Skeletal muscle satellite cell (primary cell): ENCODE data around the gene TENM4.

Experiments
- H3K27me3 ChIP-seq: 2 replicates; pipeline ENCODE4 v1.7.0; 2013; ENCODE audit warnings: low read length; ENCODE audit not compliant: control insufficient read depth, insufficient read depth
- H3K36me3 ChIP-seq: 2 replicates; pipeline ENCODE4 v1.7.0; 2013; ENCODE audit warnings: mild to moderate bottlenecking, control low read depth, low read length; ENCODE audit not compliant: insufficient read depth
- H3K4me1 ChIP-seq: 2 replicates; pipeline ENCODE4 v1.7.0; 2013; ENCODE audit warnings: low read length; ENCODE audit not compliant: control insufficient read depth, insufficient read depth
- H3K4me2 ChIP-seq: 2 replicates; pipeline ENCODE4 v1.7.0; 2013; ENCODE audit warnings: mild to moderate bottlenecking, low read length
- H3K4me3 ChIP-seq: 2 replicates; pipeline ENCODE4 v1.7.0; 2013; ENCODE audit warnings: low read length
- H3K9ac ChIP-seq: 2 replicates; pipeline ENCODE4 v1.7.0; 2013; ENCODE audit warnings: mild to moderate bottlenecking, low read depth, low read length, moderate library complexity
- H3K9me3 ChIP-seq: replicated peaks from 2 replicates; pipeline ENCODE4 v1.7.0; 2013; ENCODE audit warnings: mild to moderate bottlenecking, control low read depth, low read length

TENM4 gene

DNA sequence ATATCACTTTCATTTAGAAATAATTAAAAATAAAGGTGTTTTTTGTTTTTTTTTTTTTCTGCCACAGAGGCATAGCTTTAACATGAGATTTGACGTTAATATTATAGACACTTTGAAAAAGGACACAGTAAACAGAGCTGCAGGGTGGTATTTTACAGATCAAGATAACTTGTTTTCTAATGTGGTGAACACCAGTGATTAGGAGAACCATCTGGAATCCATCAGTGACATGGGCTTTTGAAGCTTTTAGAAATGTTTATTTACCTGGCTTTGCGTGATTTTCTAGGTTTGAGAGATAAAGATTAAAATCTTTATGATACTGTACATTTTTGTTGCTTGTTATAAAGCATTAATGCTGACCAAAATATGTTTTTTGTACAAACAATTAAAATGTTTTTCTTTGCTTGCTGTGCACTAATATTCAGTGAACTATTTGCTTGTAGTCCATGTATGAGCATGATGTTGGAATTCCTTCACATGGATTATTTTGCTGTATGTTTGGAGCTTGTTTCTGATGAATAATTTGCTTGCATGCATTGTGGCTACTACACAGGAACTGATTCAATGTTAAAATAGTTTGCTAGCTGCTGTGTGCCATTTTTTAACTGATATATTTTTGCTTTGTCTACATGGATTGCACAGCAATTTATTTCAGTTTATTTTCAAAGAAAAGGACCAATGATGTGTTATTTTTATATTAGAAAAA, 514.0 kb downstream of the TENM4 start:
- H3K9ac ChIP-seq, result no peak overlapping the region
- no peaks in the 10 kb centered on the region for H3K4me1 ChIP-seq
- H3K27me3 ChIP-seq, result peaks cover 11% of the 10 kb centered on the region
- no peak overlapping the region for H3K4me2 ChIP-seq
- no peaks in the 10 kb centered on the region for H3K36me3 ChIP-seq
- no peak overlapping the region for H3K4me3 ChIP-seq
- no peaks in the 10 kb centered on the region for H3K9me3 ChIP-seq

DNA sequence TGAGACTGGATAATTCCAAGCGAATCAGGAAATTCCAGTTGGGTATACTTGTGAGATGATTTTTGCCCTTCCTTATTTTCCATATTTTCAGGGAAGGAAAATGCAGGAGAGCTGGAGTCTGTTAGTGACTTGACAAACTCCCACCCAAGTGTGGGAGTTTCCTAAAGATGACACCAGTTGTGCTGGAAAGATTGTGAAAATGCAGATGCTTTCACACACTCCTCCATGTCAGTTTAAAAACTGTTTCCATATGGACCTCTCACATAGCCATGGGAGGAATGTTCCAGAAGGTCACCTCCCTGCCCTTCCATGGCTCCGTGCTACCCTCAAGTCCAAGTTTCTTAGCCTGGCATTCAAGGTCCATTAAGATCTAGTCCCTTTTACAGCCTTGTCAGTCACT, 515.4 kb downstream of the TENM4 start:
- H3K9ac ChIP-seq, result no peak overlapping the region
- H3K27me3 ChIP-seq, result peaks cover 11% of the 10 kb centered on the region
- H3K36me3 ChIP-seq, result no peaks in the 10 kb centered on the region
- H3K4me1 ChIP-seq, result no peaks in the 10 kb centered on the region
- no peak overlapping the region for H3K4me3 ChIP-seq
- no peaks in the 10 kb centered on the region for H3K9me3 ChIP-seq
- H3K4me2 ChIP-seq, result no peak overlapping the region

DNA sequence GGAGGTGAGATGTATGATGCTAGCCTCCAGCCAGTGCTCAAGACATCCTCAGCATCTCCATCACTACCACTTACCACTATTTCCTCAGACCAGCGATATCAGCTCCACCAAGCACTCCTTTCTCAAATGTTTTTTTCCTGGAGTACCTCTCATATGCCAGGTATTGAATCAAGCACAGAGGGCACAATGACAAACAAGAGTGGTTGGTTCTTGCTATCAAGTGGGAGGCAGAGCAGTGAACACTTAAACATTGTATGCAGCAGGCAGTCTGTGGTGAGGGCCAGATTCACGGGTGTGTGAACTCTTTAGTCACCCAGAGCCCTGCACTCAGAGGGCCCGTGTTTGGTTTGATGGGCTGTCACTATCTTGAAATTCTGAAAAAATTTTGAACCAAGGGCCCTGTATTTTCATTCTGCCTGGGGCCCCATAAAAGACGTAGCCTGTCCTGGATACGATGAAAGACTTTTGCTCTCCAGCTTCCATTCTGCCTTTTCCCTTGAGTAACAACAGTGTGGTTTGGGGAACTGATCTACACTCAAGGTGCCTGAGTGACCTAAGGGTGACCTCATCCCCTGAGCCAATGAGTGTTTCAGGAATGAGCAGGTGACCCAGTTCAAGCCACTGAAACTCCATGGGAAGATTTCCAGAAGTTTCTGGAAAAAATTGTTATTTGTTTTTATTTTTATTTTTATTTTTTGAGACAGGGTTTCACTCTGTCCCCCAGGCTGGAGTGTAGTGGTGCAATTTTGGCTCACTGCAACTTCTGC, 517.8 kb downstream of the TENM4 start:
- H3K27me3 ChIP-seq, result peaks cover 3% of the 10 kb centered on the region

DNA sequence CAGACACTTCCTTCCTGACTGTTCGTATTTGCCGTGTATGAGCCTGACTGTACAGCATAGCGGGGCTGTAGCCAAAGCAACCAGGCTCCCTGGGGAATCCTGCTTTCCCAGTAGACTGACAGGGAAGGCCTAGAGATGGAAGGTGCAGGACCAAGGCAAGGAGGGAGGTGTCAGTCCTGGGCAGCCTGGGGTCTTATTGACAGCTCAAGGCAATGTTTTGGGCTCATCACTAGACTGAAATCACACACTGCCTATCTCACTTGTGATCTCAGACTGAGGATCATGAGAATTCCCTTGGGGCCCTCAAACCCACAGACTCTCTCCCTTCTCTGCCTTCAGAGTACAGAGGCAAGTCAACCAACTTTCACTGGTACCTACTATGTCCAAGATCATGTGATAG, 519.3 kb downstream of the TENM4 start:
- Histone ChIP-seq H3K9me3 (no peaks in the 10 kb centered on the region), H3K4me3 (no peak overlapping the region), H3K4me2 (no peak overlapping the region)

More for the DNA sequence above, 517.8 kb downstream of the TENM4 start:
- Histone ChIP-seq H3K4me3 (no peak overlapping the region), H3K9ac (no peak overlapping the region), H3K36me3 (no peaks in the 10 kb centered on the region), H3K9me3 (no peaks in the 10 kb centered on the region), H3K4me2 (no peak overlapping the region), H3K4me1 (no peaks in the 10 kb centered on the region)

DNA sequence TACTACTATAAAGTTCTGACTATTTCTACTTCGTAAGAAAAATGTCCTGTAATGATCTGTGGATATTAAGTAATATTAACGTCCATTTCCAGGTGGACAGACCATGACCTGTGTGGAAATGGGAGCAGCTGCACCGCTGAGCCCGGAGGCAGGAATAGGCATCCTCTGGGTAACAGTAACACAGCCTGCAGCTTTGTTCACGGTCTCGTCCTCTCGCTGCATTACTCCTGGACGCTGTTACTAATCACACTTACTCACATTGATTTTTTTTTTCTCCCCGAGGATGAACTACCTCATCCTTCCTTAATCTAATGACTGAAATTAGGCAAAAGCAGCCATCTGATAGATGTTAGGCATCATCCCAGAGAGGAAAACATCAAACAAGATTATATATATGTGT, 520.5 kb downstream of the TENM4 start:
- no peaks in the 10 kb centered on the region for H3K4me1 ChIP-seq
- no peak overlapping the region for H3K4me3 ChIP-seq
- no peak overlapping the region for H3K9ac ChIP-seq
- H3K9me3 ChIP-seq, result no peaks in the 10 kb centered on the region
- no peaks in the 10 kb centered on the region for H3K27me3 ChIP-seq
- no peaks in the 10 kb centered on the region for H3K36me3 ChIP-seq
- no peak overlapping the region for H3K4me2 ChIP-seq

More for the DNA sequence above, 519.3 kb downstream of the TENM4 start:
- no peaks in the 10 kb centered on the region for H3K4me1 ChIP-seq
- no peaks in the 10 kb centered on the region for H3K36me3 ChIP-seq
- H3K27me3 ChIP-seq, result no peaks in the 10 kb centered on the region
- H3K9ac ChIP-seq, result no peak overlapping the region

DNA sequence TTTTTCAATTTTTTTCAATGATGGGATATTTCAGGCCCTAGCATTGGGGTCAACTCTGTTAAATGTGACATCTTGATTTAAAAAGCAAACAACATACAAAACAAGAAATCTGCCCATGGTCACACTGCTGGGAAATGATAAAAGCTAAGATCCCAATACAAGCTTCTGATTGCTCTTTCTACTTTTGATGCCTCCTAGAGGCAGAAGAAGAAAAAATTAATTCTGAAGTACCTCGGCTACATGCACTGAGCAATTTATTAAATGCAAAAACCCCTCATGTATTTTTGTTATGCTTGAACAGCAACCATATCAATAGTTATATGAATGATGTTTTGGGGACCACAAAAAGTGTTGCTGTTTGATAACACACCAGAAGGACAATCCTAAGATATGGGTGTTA, 524.1 kb downstream of the TENM4 start:
- no peaks in the 10 kb centered on the region for H3K27me3 ChIP-seq
- no peaks in the 10 kb centered on the region for H3K36me3 ChIP-seq
- H3K9ac ChIP-seq, result no peak overlapping the region
- H3K9me3 ChIP-seq, result no peaks in the 10 kb centered on the region
- no peaks in the 10 kb centered on the region for H3K4me1 ChIP-seq
- no peak overlapping the region for H3K4me2 ChIP-seq
- no peak overlapping the region for H3K4me3 ChIP-seq

DNA sequence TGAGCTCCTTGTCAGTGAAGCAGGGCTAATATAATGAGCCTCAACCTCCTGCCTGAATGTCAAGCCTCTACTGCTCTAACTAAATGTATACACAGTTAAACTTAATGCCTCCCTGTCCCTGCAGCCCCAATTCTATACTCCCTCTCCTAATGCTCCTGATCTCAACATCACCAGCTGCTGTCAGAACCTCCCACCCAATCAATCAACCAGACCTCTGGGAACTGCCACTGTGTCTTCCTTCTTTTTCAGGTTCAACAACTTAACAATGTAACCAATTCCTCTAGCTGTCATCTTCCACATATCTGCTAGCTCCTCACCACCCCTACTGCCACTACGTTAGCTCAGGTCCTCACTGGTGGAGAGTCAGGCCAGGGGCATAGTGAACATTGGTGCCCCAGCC, 526.3 kb downstream of the TENM4 start:
- Histone ChIP-seq H3K36me3 (no peaks in the 10 kb centered on the region), H3K4me1 (no peaks in the 10 kb centered on the region), H3K27me3 (no peaks in the 10 kb centered on the region), H3K4me3 (no peak overlapping the region), H3K9ac (no peak overlapping the region), H3K9me3 (no peaks in the 10 kb centered on the region), H3K4me2 (no peak overlapping the region)

DNA sequence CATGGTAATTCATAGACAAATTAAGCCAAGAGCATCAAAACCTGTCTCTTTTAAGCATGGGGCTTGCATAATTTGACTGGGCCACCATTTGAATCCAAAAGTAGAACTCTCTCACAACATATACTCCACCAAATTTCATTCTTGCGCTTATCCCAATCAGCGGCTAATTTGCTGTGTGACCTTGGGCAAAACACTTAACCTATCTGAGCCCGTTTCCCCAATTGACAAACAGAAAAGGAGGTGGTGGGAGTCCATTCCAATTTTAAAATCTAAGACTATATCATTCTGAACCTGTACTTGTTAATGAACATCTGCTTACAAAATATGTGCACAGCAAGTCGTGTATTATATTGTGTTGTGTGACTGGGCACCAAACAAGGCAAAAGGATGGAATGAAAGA, 528.1 kb downstream of the TENM4 start:
- Histone ChIP-seq H3K4me1 (no peaks in the 10 kb centered on the region), H3K4me2 (no peak overlapping the region), H3K9ac (no peak overlapping the region), H3K4me3 (no peak overlapping the region), H3K27me3 (no peaks in the 10 kb centered on the region), H3K36me3 (no peaks in the 10 kb centered on the region), H3K9me3 (no peaks in the 10 kb centered on the region)

DNA sequence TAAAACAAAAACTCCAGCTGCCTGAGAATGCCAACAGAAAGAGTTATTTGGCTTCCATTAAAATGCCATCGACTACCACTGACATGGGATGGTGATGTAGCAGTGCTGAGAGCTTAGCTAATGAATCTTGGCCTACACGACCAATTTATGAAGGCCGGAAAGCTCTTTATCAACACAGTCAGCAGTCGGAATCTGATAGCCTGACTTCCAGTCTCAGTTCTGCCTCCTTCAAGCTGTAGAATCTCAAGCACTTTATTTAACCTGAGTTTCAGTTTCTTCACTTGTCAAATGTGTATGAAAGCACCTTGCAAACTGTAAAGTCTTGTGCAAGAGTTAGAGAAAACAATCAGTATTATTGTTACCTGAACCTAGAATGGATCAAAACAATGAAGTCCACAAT, 530.5 kb downstream of the TENM4 start:
- Histone ChIP-seq H3K4me3 (no peak overlapping the region), H3K27me3 (no peaks in the 10 kb centered on the region), H3K9me3 (no peaks in the 10 kb centered on the region), H3K4me1 (no peaks in the 10 kb centered on the region), H3K36me3 (no peaks in the 10 kb centered on the region), H3K4me2 (no peak overlapping the region), H3K9ac (no peak overlapping the region)

DNA sequence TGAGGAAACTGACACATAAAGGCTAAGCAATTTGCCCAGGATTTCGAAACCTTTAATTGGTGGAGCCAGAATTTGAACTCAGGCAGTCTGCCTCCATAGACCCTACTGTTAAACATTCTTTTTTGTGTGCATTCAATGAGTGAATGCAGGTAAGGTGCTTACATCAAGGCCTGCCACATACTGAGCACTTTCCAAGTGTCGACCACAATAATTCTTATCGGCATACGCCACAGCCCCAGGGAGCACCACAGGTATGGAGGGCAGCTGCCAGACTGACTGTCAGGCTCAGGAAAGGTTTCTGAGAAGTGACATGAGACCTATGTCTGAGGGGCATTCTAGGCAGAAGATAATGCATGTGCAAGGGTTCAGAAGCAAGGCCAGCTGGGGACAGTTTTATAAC, 531.4 kb downstream of the TENM4 start:
- Histone ChIP-seq H3K9me3 (no peaks in the 10 kb centered on the region), H3K36me3 (no peaks in the 10 kb centered on the region), H3K4me3 (no peak overlapping the region), H3K9ac (no peak overlapping the region), H3K4me2 (no peak overlapping the region), H3K4me1 (no peaks in the 10 kb centered on the region), H3K27me3 (no peaks in the 10 kb centered on the region)

DNA sequence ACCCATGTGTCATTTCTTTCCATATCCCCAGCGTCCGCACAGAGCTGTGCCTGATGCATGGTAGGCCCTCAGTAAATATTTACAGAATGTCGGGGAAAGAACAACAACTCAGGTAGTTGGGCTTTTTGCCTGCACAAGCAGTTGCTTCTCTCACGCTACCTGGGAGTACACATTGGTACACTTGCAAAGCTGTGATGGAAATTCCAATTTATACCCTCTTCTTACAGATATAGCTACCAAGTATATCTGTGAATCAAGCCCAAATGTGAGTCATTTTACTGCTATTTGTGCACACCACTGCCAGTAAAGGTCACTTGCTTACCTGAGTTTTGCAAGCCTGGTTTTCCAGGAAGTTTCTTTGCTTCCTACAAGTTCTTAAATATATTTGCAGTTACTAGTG, 533.2 kb downstream of the TENM4 start:
- Histone ChIP-seq H3K9ac (no peak overlapping the region), H3K4me3 (no peak overlapping the region), H3K4me2 (no peak overlapping the region), H3K9me3 (no peaks in the 10 kb centered on the region), H3K4me1 (no peaks in the 10 kb centered on the region), H3K27me3 (no peaks in the 10 kb centered on the region), H3K36me3 (no peaks in the 10 kb centered on the region)

DNA sequence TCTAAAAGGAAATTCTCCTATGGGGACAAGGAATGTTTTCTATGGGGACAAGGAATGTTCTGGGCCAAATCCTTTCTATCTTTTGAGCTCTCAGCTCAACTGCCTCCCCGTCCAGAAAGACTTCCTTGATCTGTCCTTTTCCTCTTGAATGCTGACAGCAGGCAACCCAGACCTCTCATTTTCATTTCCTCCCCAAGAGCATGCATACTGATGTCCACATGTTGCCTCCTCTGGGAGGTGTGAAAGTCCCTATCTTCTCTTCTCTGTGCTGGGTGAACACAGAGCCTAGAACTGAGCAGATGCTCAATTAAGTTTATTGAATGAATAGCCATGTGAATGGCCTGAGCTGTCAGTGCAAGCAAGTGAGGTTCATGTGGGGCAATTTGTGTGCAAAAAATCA, 534.3 kb downstream of the TENM4 start:
- no peaks in the 10 kb centered on the region for H3K4me1 ChIP-seq
- no peaks in the 10 kb centered on the region for H3K36me3 ChIP-seq
- no peak overlapping the region for H3K4me2 ChIP-seq
- no peak overlapping the region for H3K9ac ChIP-seq
- no peaks in the 10 kb centered on the region for H3K27me3 ChIP-seq
- H3K9me3 ChIP-seq, result no peaks in the 10 kb centered on the region
- no peak overlapping the region for H3K4me3 ChIP-seq
